ENCODE data around the gene PRC1. TPM values are rescaled to one million over a fixed set of nuclear protein-coding genes. Genes with fewer than 3 reads are reported as not detected.
A peak's percentile ranks its signal among the peaks of the same experiment; 100 is the strongest.

PRC1 gene
- polyA plus RNA-seq, 1 donor (not counting 4 experiments of a cell fraction or from before 2014, with no cell fraction given) = 105 TPM

DNA sequence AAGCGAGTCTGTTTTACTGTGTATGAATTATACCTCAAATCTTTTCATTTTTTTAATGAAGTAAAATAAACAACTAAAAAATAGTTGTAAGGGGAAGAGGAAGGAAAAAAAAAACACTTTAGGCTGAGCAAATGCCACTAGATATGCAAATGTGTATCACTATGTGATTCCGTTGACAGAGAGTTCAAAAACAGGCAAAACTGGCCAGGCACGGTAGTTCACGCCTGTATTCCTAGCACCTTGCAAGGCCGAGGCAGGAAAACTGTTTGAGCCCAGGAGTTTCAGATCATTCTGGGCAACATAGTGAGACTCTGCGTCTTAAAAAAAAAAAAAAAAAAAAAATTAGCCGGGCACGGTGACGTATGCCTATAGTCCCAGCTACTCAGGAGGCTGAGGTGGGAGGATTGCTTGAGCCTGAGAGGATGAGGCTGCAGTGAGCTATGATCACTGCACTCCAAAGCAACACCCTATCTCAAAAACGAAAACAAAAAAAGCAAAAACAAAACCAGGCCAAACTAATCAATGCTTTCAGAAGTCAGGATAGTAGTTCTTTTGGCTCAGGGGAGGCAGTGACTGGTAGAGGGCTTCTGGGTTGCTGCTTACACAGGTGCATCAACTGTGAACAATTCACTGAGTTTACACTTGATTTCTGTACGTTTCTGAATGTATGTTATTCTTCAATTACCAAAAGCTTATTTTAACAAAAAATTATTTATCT, 7.4 kb downstream of the PRC1 start:
- Histone ChIP-seq H3K9me1 (ENCODE audit: control insufficient read depth, extremely low read depth, insufficient read depth, low read length) (peaks cover 4% of the 10 kb centered on the region), H3K4me2 (ENCODE audit: control insufficient read depth, extremely low read depth, insufficient read depth, low read depth, low read length) (peak overlapping the region; percentile 59), H3K27me3 (ENCODE audit: control insufficient read depth, extremely low read depth, insufficient read depth, low read length) (no peaks in the 10 kb centered on the region), H2AFZ (ENCODE audit: control insufficient read depth, low read length) (no peak overlapping the region), H3K4me1 (ENCODE audit: control insufficient read depth, extremely low read depth, insufficient read depth, low read length) (peaks cover 3% of the 10 kb centered on the region), H3K27ac (ENCODE audit: control insufficient read depth, insufficient read depth, low read length) (no peak overlapping the region), H3K9me3 (ENCODE audit: control insufficient read depth, low read depth, low read length) (no peaks in the 10 kb centered on the region), H3K36me3 (ENCODE audit: control insufficient read depth in 2 of 2, extremely low read depth in 1 of 2, insufficient read depth in 2 of 2, low read length in 2 of 2) (peaks cover 0 to 24% of the 10 kb centered on the region in 2 experiments), H3K79me2 (ENCODE audit: control insufficient read depth, insufficient read depth, low read length) (peaks cover 80% of the 10 kb centered on the region), H3K9ac (ENCODE audit: control insufficient read depth, extremely low read depth, insufficient read depth, low read length) (no peak overlapping the region), H4K20me1 (ENCODE audit: control insufficient read depth, extremely low read depth, insufficient read depth, low read length) (no peaks in the 10 kb centered on the region), H3K4me3 (ENCODE audit: control insufficient read depth in 2 of 3, extremely low read depth in 1 of 3, insufficient read depth in 2 of 3, low read depth in 1 of 3, low read length in 3 of 3) (no peak overlapping the region)
- dilution Hi-C loops (cut with MboI; ENCODE audit: extremely low pct_ligation_motif_present, low sequenced_read_pairs) = no loop called here
- DNase-seq (ENCODE audit: low read depth, low spot score) = no peak
- no peak for TF ChIP-seq EZH2 (IDR thresholded peaks at IDR 0.05; ENCODE audit: low read length)
- TF ChIP-seq, protein P1, sequence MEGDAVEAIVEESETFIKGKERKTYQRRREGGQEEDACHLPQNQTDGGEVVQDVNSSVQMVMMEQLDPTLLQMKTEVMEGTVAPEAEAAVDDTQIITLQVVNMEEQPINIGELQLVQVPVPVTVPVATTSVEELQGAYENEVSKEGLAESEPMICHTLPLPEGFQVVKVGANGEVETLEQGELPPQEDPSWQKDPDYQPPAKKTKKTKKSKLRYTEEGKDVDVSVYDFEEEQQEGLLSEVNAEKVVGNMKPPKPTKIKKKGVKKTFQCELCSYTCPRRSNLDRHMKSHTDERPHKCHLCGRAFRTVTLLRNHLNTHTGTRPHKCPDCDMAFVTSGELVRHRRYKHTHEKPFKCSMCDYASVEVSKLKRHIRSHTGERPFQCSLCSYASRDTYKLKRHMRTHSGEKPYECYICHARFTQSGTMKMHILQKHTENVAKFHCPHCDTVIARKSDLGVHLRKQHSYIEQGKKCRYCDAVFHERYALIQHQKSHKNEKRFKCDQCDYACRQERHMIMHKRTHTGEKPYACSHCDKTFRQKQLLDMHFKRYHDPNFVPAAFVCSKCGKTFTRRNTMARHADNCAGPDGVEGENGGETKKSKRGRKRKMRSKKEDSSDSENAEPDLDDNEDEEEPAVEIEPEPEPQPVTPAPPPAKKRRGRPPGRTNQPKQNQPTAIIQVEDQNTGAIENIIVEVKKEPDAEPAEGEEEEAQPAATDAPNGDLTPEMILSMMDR (optimal IDR thresholded peaks at IDR 0.05 in 1 of 3, IDR thresholded peaks at IDR 0.05 in 1 of 3, conservative IDR thresholded peaks at IDR 0.05 in 1 of 3; ENCODE audit: extremely low read depth in 1 of 3, insufficient read depth in 2 of 3, low read length in 3 of 3) = no peak
- no peak for FAIRE-seq

GRCh38 chr15:90982135-90982534, 12.2 kb downstream of the PRC1 start:
- Histone ChIP-seq H3K9me3 (ENCODE audit: control insufficient read depth, low read depth, low read length) (no peaks in the 10 kb centered on the region), H3K4me2 (ENCODE audit: control insufficient read depth, extremely low read depth, insufficient read depth, low read depth, low read length) (no peak overlapping the region), H3K27ac (ENCODE audit: control insufficient read depth, insufficient read depth, low read length) (no peak overlapping the region), H3K4me3 (ENCODE audit: control insufficient read depth in 2 of 3, extremely low read depth in 1 of 3, insufficient read depth in 2 of 3, low read depth in 1 of 3, low read length in 3 of 3) (no peak overlapping the region), H3K9me1 (ENCODE audit: control insufficient read depth, extremely low read depth, insufficient read depth, low read length) (peaks cover 4% of the 10 kb centered on the region), H4K20me1 (ENCODE audit: control insufficient read depth, extremely low read depth, insufficient read depth, low read length) (no peaks in the 10 kb centered on the region), H3K9ac (ENCODE audit: control insufficient read depth, extremely low read depth, insufficient read depth, low read length) (no peak overlapping the region), H3K4me1 (ENCODE audit: control insufficient read depth, extremely low read depth, insufficient read depth, low read length) (no peaks in the 10 kb centered on the region), H3K79me2 (ENCODE audit: control insufficient read depth, insufficient read depth, low read length) (peaks cover 33% of the 10 kb centered on the region), H3K36me3 (ENCODE audit: control insufficient read depth in 2 of 2, extremely low read depth in 1 of 2, insufficient read depth in 2 of 2, low read length in 2 of 2) (peaks cover 2 to 42% of the 10 kb centered on the region in 2 experiments), H2AFZ (ENCODE audit: control insufficient read depth, low read length) (no peak overlapping the region), H3K27me3 (ENCODE audit: control insufficient read depth, extremely low read depth, insufficient read depth, low read length) (no peaks in the 10 kb centered on the region)
- TF ChIP-seq, protein P1 (optimal IDR thresholded peaks at IDR 0.05 in 1 of 3, IDR thresholded peaks at IDR 0.05 in 1 of 3, conservative IDR thresholded peaks at IDR 0.05 in 1 of 3; ENCODE audit: extremely low read depth in 1 of 3, insufficient read depth in 2 of 3, low read length in 3 of 3) = no peak
- TF ChIP-seq EZH2 (IDR thresholded peaks at IDR 0.05; ENCODE audit: low read length) = no peak
- DNase-seq (ENCODE audit: low read depth, low spot score) (no peak), FAIRE-seq (no peak)
- dilution Hi-C loops (cut with MboI; ENCODE audit: extremely low pct_ligation_motif_present, low sequenced_read_pairs) = no loop called here
